OCI-LY1 (cell line): Measurements from ENCODE around the gene WFDC2.

ENCODE experiments used
- EZH2 ChIP-seq: fragments of 200-600 bp; sonication (generic), shearing (Covaris generic); IDR thresholded peaks from 2 replicates; pipeline ENCODE4 v1.8.0; 2017; ENCODE audit warnings: borderline replicate concordance, mixed run types, mild to moderate bottlenecking, antibody characterized with exemption, low read length, moderate library complexity, mixed read lengths
- TF ChIP-seq, protein P1 (sequence below): fragments of 200-600 bp; sonication (generic), shearing (Covaris generic); IDR thresholded peaks from 2 replicates; pipeline ENCODE4 v1.5.1; 2017; ENCODE audit warnings: mild to moderate bottlenecking, antibody characterized with exemption, low read length, moderate library complexity, mixed read lengths

DNA sequence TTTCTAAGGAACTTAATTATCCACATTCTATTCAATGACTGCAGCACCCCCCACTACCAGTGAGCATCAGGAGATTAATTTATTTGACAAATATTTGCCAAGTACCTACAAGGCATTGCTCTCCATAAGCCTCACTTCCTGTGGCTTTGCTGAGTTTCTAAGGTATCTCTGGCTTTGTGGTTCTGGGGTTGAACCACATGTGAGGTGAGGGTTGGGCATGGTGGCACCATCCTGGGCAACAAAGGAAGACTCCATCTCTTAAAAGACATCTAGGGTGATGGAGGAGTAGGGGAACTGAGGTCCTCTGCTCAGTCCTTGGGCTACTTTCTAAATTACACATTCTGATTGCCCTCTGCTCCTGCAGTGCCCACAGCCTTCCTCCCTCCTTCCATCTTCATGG, 25.5 kb upstream of the WFDC2 start:
- TF ChIP-seq EZH2, result no peak
- TF ChIP-seq, protein P1, sequence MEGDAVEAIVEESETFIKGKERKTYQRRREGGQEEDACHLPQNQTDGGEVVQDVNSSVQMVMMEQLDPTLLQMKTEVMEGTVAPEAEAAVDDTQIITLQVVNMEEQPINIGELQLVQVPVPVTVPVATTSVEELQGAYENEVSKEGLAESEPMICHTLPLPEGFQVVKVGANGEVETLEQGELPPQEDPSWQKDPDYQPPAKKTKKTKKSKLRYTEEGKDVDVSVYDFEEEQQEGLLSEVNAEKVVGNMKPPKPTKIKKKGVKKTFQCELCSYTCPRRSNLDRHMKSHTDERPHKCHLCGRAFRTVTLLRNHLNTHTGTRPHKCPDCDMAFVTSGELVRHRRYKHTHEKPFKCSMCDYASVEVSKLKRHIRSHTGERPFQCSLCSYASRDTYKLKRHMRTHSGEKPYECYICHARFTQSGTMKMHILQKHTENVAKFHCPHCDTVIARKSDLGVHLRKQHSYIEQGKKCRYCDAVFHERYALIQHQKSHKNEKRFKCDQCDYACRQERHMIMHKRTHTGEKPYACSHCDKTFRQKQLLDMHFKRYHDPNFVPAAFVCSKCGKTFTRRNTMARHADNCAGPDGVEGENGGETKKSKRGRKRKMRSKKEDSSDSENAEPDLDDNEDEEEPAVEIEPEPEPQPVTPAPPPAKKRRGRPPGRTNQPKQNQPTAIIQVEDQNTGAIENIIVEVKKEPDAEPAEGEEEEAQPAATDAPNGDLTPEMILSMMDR, result no peak
